Duodenal mucosa (tissue), 2 donors: ENCODE data around the gene IMP3.

ENCODE experiments used
- H3K27ac ChIP-seq: one replicate; pipeline ENCODE4 v1.7.0; 2013; ENCODE audit warnings: low read depth, low read length
- H3K27me3 ChIP-seq, 2 donors: one replicate each; pipeline ENCODE4 v1.7.0; 2013; ENCODE audit warnings: low read length in 2 of 2, control low read depth in 1 of 2; ENCODE audit not compliant: insufficient read depth in 2 of 2, control insufficient read depth in 1 of 2
- H3K36me3 ChIP-seq, 2 donors: one replicate each; pipeline ENCODE4 v1.7.0; 2013; ENCODE audit warnings: low read length in 2 of 2, control low read depth in 1 of 2; ENCODE audit not compliant: insufficient read depth in 2 of 2, control insufficient read depth in 1 of 2
- H3K4me1 ChIP-seq, 2 donors: one replicate each; pipeline ENCODE4 v1.7.0; 2013; ENCODE audit warnings: low read length in 2 of 2, control low read depth in 1 of 2; ENCODE audit not compliant: insufficient read depth in 2 of 2, control insufficient read depth in 1 of 2
- H3K4me3 ChIP-seq, 2 donors: one replicate each; pipeline ENCODE4 v1.7.0; 2013; ENCODE audit warnings: low read length in 2 of 2, low read depth in 1 of 2
- H3K9ac ChIP-seq, 2 donors: one replicate each; pipeline ENCODE4 v1.7.0; 2013; ENCODE audit warnings: low read length in 2 of 2, low read depth in 1 of 2
- H3K9me3 ChIP-seq, 2 donors: one replicate each; pipeline ENCODE4 v1.7.0; 2013; ENCODE audit warnings: low read length in 2 of 2, control low read depth in 1 of 2; ENCODE audit not compliant: control insufficient read depth in 1 of 2

IMP3 gene

DNA sequence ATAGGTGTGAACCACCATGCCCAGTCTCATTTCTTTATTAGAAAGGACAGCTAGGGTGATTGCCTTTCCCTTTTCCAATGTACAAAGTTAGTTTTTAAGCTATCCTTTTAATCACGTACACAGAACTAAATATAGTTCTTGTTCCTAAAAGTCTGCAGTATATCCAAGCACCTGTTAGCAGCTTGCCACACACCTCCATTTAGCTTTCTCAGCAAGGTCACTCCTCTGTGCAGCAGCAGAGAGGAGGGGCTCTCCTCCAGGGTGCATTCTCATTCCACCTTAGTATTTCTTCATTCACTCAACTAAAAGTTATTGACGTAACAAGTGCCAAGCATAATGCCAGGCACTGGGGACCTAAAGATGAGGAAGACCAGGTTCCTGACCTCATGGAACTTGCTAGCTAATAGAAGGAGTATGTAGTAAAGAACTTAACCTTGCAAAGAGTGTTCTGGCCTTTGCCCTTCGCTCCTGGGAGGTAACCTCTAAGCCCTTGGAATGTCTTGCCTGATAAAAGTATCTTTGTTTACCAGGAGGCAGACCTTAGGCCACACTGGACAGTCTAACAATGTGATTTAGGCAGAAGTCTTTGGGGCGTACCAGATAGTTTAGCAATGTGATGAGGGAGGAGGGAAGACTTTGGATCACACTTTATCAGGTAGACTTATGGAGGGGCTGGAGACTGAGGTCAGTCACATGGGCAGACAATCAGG is 48.2 kb downstream of the IMP3 start:
- no peaks in the 10 kb centered on the region for H3K4me1 ChIP-seq
- H3K9ac ChIP-seq, result no peak overlapping the region
- H3K9me3 ChIP-seq, result no peaks in the 10 kb centered on the region
- no peak overlapping the region for H3K4me3 ChIP-seq
- peaks cover 1 to 15% of the 10 kb centered on the region in 2 donors for H3K36me3 ChIP-seq
- no peaks in the 10 kb centered on the region for H3K27me3 ChIP-seq
- no peak overlapping the region for H3K27ac ChIP-seq

DNA sequence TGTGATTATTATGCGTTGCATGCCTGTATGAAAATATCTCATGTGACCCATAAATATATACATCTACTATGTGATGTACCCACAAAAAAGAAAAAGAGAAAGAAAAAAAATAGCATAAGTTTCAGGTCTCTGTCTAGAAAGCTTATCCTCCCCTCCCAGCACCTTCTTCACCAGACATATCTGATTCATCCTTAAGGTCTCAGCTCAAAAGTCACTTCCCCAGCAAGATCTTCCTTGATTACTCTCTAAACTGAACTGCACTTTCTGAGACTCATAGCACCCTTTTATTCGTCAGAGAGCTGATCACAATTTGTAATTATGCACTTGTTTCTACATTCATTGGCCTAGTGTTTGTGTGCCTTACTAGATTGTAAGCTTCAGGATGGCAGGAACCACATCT is 49.8 kb downstream of the IMP3 start:
- Histone ChIP-seq H3K36me3 (peaks cover 0 to 8% of the 10 kb centered on the region in 2 donors), H3K27me3 (no peaks in the 10 kb centered on the region), H3K4me3 (no peak overlapping the region), H3K4me1 (no peaks in the 10 kb centered on the region), H3K27ac (no peak overlapping the region), H3K9me3 (no peaks in the 10 kb centered on the region), H3K9ac (no peak overlapping the region)
